A549 (cell line): ENCODE measurements around the gene FAM3B. TPM values are rescaled to one million over a fixed set of nuclear protein-coding genes. Genes with fewer than 3 reads are reported as not detected.

Experiments used
- ATAC-seq, 2 experiments: fragments of 200-7000 bp in 1 of 2; fragments of >200 bp in 1 of 2; cut with Nextera tagmentation in 1 of 2; cut with Tn5 transposase in 1 of 2; 3 replicates each; pipeline versions ENCODE4 v1.8.0 to v1.9.1; 2018 to 2020; ENCODE audit warnings: mild to moderate bottlenecking in 1 of 2, moderate library complexity in 1 of 2
- CTCF ChIA-PET: fragments of 300-600 bp; sonication (Branson Sonifier 250); formaldehyde crosslinking; extraction: SDS; loops from one replicate; lab custom pipeline; 2021; ENCODE audit warnings: antibody characterized with exemption, inconsistent platforms; lab: Yijun Ruan, JAX
- POLR2A ChIA-PET: fragments of 350-600 bp; formaldehyde crosslinking; extraction: SDS; loops from one replicate; lab custom pipeline; 2021; ENCODE audit warnings: antibody characterized with exemption, inconsistent platforms; lab: Yijun Ruan, JAX
- DNase-seq, 2 experiments: peaks; one replicate each; pipeline versions ENCODE4 v3.0.0 to v3.0.0-alpha.2; 2011 to 2016; ENCODE audit warnings: low read depth in 1 of 2, low spot score in 1 of 2
- FAIRE-seq: peaks from 2 replicates; lab custom pipeline; 2011; peaks lifted over from hg19 to GRCh38; lab: Jason Lieb, UNC
- H3K27ac ChIP-seq, 2 experiments: fragments of >200 bp; sonication (Bioruptor Twin); formaldehyde crosslinking; 3 replicates each; pipeline ENCODE4 v1.5.1; 2016 to 2017
- H3K4me1 ChIP-seq: fragments of >200 bp; sonication (Bioruptor Twin); formaldehyde crosslinking; 3 replicates; pipeline ENCODE4 v1.6.1; 2016
- H3K4me2 ChIP-seq: fragments of >200 bp; sonication (Bioruptor Twin); formaldehyde crosslinking; 3 replicates; pipeline ENCODE4 v1.6.1; 2016
- H3K4me3 ChIP-seq: fragments of >200 bp; sonication (Bioruptor Twin); formaldehyde crosslinking; 3 replicates; pipeline ENCODE4 v1.5.1; 2016
- H3K9me3 ChIP-seq: fragments of >200 bp; sonication (Bioruptor Twin); formaldehyde crosslinking; 3 replicates; pipeline ENCODE4 v1.6.1; 2016
- CBX8 ChIP-seq: fragments of 200-600 bp; sonication (generic); IDR thresholded peaks from 2 replicates; pipeline ENCODE4 v1.6.1; 2016
- EP300 ChIP-seq, 2 experiments: fragments of >200 bp; sonication (Bioruptor Twin); formaldehyde crosslinking; IDR thresholded peaks; 2 replicates in 1 of 2; 3 replicates in 1 of 2; pipeline ENCODE4 v1.6.1; 2016 to 2017
- ESRRA ChIP-seq: fragments of 150-350 bp; IDR thresholded peaks from 2 replicates; pipeline ENCODE4 v1.6.1; 2014; ENCODE audit warnings: mild to moderate bottlenecking, low read length, borderline replicate concordance
- FOSB ChIP-seq: fragments of 250-450 bp; sonication (Bioruptor Pico); IDR thresholded peaks from 2 replicates; pipeline ENCODE4 v1.5.0; 2020; ENCODE audit warnings: mild to moderate bottlenecking, moderate library complexity
- FOXS1 ChIP-seq: fragments of 250-450 bp; sonication (Bioruptor Pico); IDR thresholded peaks from 2 replicates; pipeline ENCODE4 v1.5.0; 2020; ENCODE audit warnings: mild to moderate bottlenecking, moderate library complexity
- HDAC2 ChIP-seq: fragments of 200-600 bp; sonication (generic); IDR thresholded peaks from 2 replicates; pipeline ENCODE4 v1.6.1; 2016
- HOXA7 ChIP-seq: fragments of 250-450 bp; sonication (Bioruptor Pico); IDR thresholded peaks from 2 replicates; pipeline ENCODE4 v1.5.0; 2020; ENCODE audit warnings: mild to moderate bottlenecking, moderate library complexity
- HOXB13 ChIP-seq: fragments of 250-450 bp; sonication (Bioruptor Pico); IDR thresholded peaks from 2 replicates; pipeline ENCODE4 v1.5.0; 2020; ENCODE audit warnings: low read depth, mild to moderate bottlenecking, moderate library complexity
- HOXB5 ChIP-seq: fragments of 250-450 bp; sonication (Bioruptor Pico); IDR thresholded peaks from 2 replicates; pipeline ENCODE4 v1.5.0; 2020; ENCODE audit warnings: mild to moderate bottlenecking, moderate library complexity
- JUN ChIP-seq, 2 experiments: fragments of >200 bp; sonication (Bioruptor Twin); formaldehyde crosslinking; IDR thresholded peaks; 2 replicates in 1 of 2; 3 replicates in 1 of 2; pipeline ENCODE4 v1.6.1; 2016 to 2017
- KDM1A ChIP-seq: fragments of 200-600 bp; sonication (generic); IDR thresholded peaks from 2 replicates; pipeline ENCODE4 v1.6.1; 2016; ENCODE audit warnings: low read depth, mild to moderate bottlenecking
- MAFK ChIP-seq: fragments of 450-650 bp; IDR thresholded peaks from 2 replicates; pipeline ENCODE4 v1.6.1; 2014; ENCODE audit not compliant: partially characterized antibody
- MYC ChIP-seq: IDR thresholded peaks from 2 replicates; pipeline ENCODE4 v1.6.1; 2012; ENCODE audit warnings: mild to moderate bottlenecking, inconsistent platforms, low read length, improper control_type of control experiment, borderline replicate concordance
- NFE2L2 ChIP-seq: fragments of 150-350 bp; conservative IDR thresholded peaks from 2 replicates; pipeline ENCODE4 v1.6.1; 2014; ENCODE audit warnings: low read length
- NPAS2 ChIP-seq: fragments of 250-450 bp; sonication (Bioruptor Pico); IDR thresholded peaks from 2 replicates; pipeline ENCODE4 v1.8.0; 2022; ENCODE audit warnings: mild to moderate bottlenecking, moderate library complexity, borderline replicate concordance
- PBX3 ChIP-seq: IDR thresholded peaks from 2 replicates; pipeline ENCODE4 v1.6.1; 2012
- RCOR1 ChIP-seq: fragments of 150-350 bp; IDR thresholded peaks from 2 replicates; pipeline ENCODE4 v1.6.1; 2014; ENCODE audit warnings: antibody characterized with exemption, low read length, low read depth
- RFX5 ChIP-seq: fragments of 450-650 bp; IDR thresholded peaks from 2 replicates; pipeline ENCODE4 v1.7.1; 2014; ENCODE audit warnings: antibody characterized with exemption, mild to moderate bottlenecking, moderate library complexity
- SMC3 ChIP-seq: fragments of >200 bp; sonication (Bioruptor Twin); formaldehyde crosslinking; IDR thresholded peaks from 3 replicates; pipeline ENCODE4 v1.6.1; 2018; ENCODE audit warnings: inconsistent platforms
- TFCP2L1 ChIP-seq: fragments of 250-450 bp; sonication (Bioruptor Pico); IDR thresholded peaks from 2 replicates; pipeline ENCODE4 v1.5.0; 2021; ENCODE audit warnings: mild to moderate bottlenecking
- ZC3H11A ChIP-seq: fragments of 450-650 bp; IDR thresholded peaks from 2 replicates; pipeline ENCODE4 v1.6.1; 2014; ENCODE audit warnings: antibody characterized with exemption, mild to moderate bottlenecking
- ZFP36 ChIP-seq: fragments of 450-650 bp; IDR thresholded peaks from 2 replicates; pipeline ENCODE4 v1.6.1; 2014; ENCODE audit warnings: borderline replicate concordance; ENCODE audit not compliant: partially characterized antibody
- WGBS: methylation state at CpG from one replicate; pipeline ENCODE4 v1.1.6; 2017; ENCODE audit errors: missing lambda C conversion rate; 5-methylcytosine and 5-hydroxymethylcytosine counted together
- polyA plus RNA-seq, 4 experiments: library from polyadenylated mRNA; depleted of rRNA in 3 of 4; stranded (reverse); fragments of >200 nt; fragmentation: RNase III in 1 of 4; extraction: RNeasy Plus Mini Kit Qiagen cat#74134 plus additional on column Dnase treatment in 1 of 4; gene quantifications; 2 replicates in 3 of 4; 3 replicates in 1 of 4; pipeline ENCODE4 v1.2.3, GENCODE V29; 2011 to 2017
- TF ChIP-seq, protein P1 (sequence below): fragments of 250-450 bp; sonication (Bioruptor Pico); IDR thresholded peaks from 2 replicates; pipeline ENCODE4 v1.5.0; 2021; ENCODE audit warnings: mild to moderate bottlenecking, moderate library complexity, borderline replicate concordance
- TF ChIP-seq, protein P2 (sequence below): fragments of >200 bp; sonication (Bioruptor Twin); formaldehyde crosslinking; IDR thresholded peaks from 3 replicates; pipeline ENCODE4 v1.6.1; 2016
- TF ChIP-seq, protein P3 (sequence below): IDR thresholded peaks from 2 replicates; pipeline ENCODE4 v1.6.1; 2012

The FAM3B gene
- polyA plus RNA-seq, 2 of the 4 experiments (the other 2 are of a cell fraction) = not detected

GRCh38 chr21:41398251-41398650 is 81.7 kb downstream of the FAM3B start:
- ChIA-PET POLR2A (no interaction called here), CTCF (no interaction called here)
- TF ChIP-seq HOXA7 (CRISPR knock-in tag) (no peak), TFCP2L1 (CRISPR knock-in tag) (no peak), FOSB (CRISPR knock-in tag) (no peak), HOXB5 (CRISPR knock-in tag) (no peak), SMC3 (no peak), MYC (no peak), ZC3H11A (no peak), HDAC2 (no peak), ZFP36 (no peak), MAFK (no peak), RCOR1 (no peak), NPAS2 (no peak), EP300 (IDR thresholded peaks at IDR 0.05) (no peak), KDM1A (no peak), PBX3 (no peak), ESRRA (no peak)
- TF ChIP-seq, protein P1, sequence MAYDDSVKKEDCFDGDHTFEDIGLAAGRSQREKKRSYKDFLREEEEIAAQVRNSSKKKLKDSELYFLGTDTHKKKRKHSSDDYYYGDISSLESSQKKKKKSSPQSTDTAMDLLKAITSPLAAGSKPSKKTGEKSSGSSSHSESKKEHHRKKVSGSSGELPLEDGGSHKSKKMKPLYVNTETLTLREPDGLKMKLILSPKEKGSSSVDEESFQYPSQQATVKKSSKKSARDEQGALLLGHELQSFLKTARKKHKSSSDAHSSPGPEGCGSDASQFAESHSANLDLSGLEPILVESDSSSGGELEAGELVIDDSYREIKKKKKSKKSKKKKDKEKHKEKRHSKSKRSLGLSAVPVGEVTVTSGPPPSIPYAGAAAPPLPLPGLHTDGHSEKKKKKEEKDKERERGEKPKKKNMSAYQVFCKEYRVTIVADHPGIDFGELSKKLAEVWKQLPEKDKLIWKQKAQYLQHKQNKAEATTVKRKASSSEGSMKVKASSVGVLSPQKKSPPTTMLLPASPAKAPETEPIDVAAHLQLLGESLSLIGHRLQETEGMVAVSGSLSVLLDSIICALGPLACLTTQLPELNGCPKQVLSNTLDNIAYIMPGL = no peak
- TF ChIP-seq, all 56 proteins: peak for 0
- H3K27ac ChIP-seq = no peak overlapping the region
- no peaks in the 10 kb centered on the region for H3K4me1 ChIP-seq
- H3K9me3 ChIP-seq = no peaks in the 10 kb centered on the region
- H3K4me3 ChIP-seq = no peak overlapping the region
- DNase-seq = no peak
- ATAC-seq = no peak
- FAIRE-seq = no peak
- WGBS = 47% methylated on average over 4 of the region's 4 CpGs
- H3K4me2 ChIP-seq = no peak overlapping the region

- Histone ChIP-seq H3K4me2 (no peak overlapping the region), H3K4me3 (no peak overlapping the region), H3K27ac (no peak overlapping the region), H3K9me3 (no peaks in the 10 kb centered on the region), H3K4me1 (no peaks in the 10 kb centered on the region)
- no peak for TF ChIP-seq FOXS1 (CRISPR knock-in tag)
- no peak for TF ChIP-seq HOXA7 (CRISPR knock-in tag)
- no peak for TF ChIP-seq ZC3H11A
- no peak for TF ChIP-seq JUN (IDR thresholded peaks at IDR 0.05)
- TF ChIP-seq RFX5 = no peak
- TF ChIP-seq, protein P2, sequence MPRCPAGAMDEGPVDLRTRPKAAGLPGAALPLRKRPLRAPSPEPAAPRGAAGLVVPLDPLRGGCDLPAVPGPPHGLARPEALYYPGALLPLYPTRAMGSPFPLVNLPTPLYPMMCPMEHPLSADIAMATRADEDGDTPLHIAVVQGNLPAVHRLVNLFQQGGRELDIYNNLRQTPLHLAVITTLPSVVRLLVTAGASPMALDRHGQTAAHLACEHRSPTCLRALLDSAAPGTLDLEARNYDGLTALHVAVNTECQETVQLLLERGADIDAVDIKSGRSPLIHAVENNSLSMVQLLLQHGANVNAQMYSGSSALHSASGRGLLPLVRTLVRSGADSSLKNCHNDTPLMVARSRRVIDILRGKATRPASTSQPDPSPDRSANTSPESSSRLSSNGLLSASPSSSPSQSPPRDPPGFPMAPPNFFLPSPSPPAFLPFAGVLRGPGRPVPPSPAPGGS = no peak
- TF ChIP-seq HOXB13 (CRISPR knock-in tag) = no peak
- ChIA-PET CTCF (no interaction called here), POLR2A (no interaction called here)
- 70% methylated on average over 16 of the region's 16 CpGs for WGBS
- no peak for ATAC-seq
- no peak for DNase-seq
- FAIRE-seq = no peak
Measured at GRCh38 chr21:41398831-41399230, 82.2 kb downstream of the FAM3B start.

GRCh38 chr21:41399246-41399800 is 82.7 kb downstream of the FAM3B start:
- ATAC-seq (no peak), DNase-seq (no peak), FAIRE-seq (no peak)
- TF ChIP-seq NFE2L2 (no peak), CBX8 (no peak), PBX3 (no peak), TFCP2L1 (CRISPR knock-in tag) (no peak)
- TF ChIP-seq, protein P3, sequence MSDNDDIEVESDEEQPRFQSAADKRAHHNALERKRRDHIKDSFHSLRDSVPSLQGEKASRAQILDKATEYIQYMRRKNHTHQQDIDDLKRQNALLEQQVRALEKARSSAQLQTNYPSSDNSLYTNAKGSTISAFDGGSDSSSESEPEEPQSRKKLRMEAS = no peak
- no peak overlapping the region for H3K4me3 ChIP-seq
- CTCF ChIA-PET = no interaction called here
- WGBS = 25% methylated on average over 7 of the region's 7 CpGs
- no peak overlapping the region for H3K27ac ChIP-seq
- H3K4me2 ChIP-seq = no peak overlapping the region
- no peaks in the 10 kb centered on the region for H3K4me1 ChIP-seq
- POLR2A ChIA-PET = no interaction called here
- H3K9me3 ChIP-seq = no peaks in the 10 kb centered on the region
